Ureter (tissue), 1 donor: Measurements from ENCODE around the gene SLC22A16. TPM values are rescaled to one million over a fixed set of nuclear protein-coding genes. Genes with fewer than 3 reads are reported as not detected.

Experiments
- DNase-seq: peaks from one replicate; pipeline ENCODE4 v3.0.0-alpha.2; 2020; ENCODE audit warnings: low spot score
- total RNA-seq: library from RNA; stranded (reverse); gene quantifications from one replicate; pipeline ENCODE4 v1.2.4, GENCODE V29; 2023
- donor health status: DM: yes; HTN: yes; CAD: no.

Gene SLC22A16
- total RNA-seq, 1 donor from 2014 or later = not detected

GRCh38 chr6:110448846-110449540 lies 27.4 kb downstream of the SLC22A16 start:
- no peak for DNase-seq

GRCh38 chr6:110447761-110448160 lies 28.7 kb downstream of the SLC22A16 start:
- DNase-seq = no peak

- no peak for DNase-seq
Observed at GRCh38 chr6:110446405-110446804, 30.0 kb downstream of the SLC22A16 start.

- no peak for DNase-seq
Observed at GRCh38 chr6:110440026-110440425, 36.4 kb downstream of the SLC22A16 start.

GRCh38 chr6:110439356-110439755 lies 37.1 kb downstream of the SLC22A16 start:
- no peak for DNase-seq

GRCh38 chr6:110434961-110435602 lies 41.3 kb downstream of the SLC22A16 start:
- DNase-seq = no peak

GRCh38 chr6:110432285-110432900 lies 44.0 kb downstream of the SLC22A16 start:
- no peak for DNase-seq

GRCh38 chr6:110430741-110431140 lies 45.7 kb downstream of the SLC22A16 start:
- no peak for DNase-seq

GRCh38 chr6:110430236-110430635 lies 46.2 kb downstream of the SLC22A16 start:
- DNase-seq = no peak

- DNase-seq = no peak
Observed at GRCh38 chr6:110428153-110428552, 48.3 kb downstream of the SLC22A16 start.

GRCh38 chr6:110425816-110426215 lies 50.6 kb downstream of the SLC22A16 start:
- DNase-seq = no peak

GRCh38 chr6:110422444-110422822 lies 54.0 kb downstream of the SLC22A16 start:
- no peak for DNase-seq

- DNase-seq = no peak
Observed at GRCh38 chr6:110421749-110422443, 54.5 kb downstream of the SLC22A16 start.

- DNase-seq = no peak
Observed at GRCh38 chr6:110419028-110419739, 57.2 kb downstream of the SLC22A16 start.

- DNase-seq = no peak
Observed at GRCh38 chr6:110418594-110418993, 57.8 kb downstream of the SLC22A16 start.

- DNase-seq = peak; percentile 77
Observed at GRCh38 chr6:110415086-110415916, 61.1 kb downstream of the SLC22A16 start, which contains the start of gene DDO. TSS of gene DDO (minus strand) at chr6:110415575. CDS start at chr6:110413462, 2,113 bp downstream.

- no peak for DNase-seq
Observed at GRCh38 chr6:110414669-110415068, 61.7 kb downstream of the SLC22A16 start.

GRCh38 chr6:110412360-110412759 lies 64.1 kb downstream of the SLC22A16 start:
- no peak for DNase-seq

- DNase-seq = no peak
Observed at GRCh38 chr6:110410511-110410910, 65.9 kb downstream of the SLC22A16 start.

GRCh38 chr6:110409794-110410193 lies 66.6 kb downstream of the SLC22A16 start:
- no peak for DNase-seq

GRCh38 chr6:110408901-110409300 lies 67.5 kb downstream of the SLC22A16 start:
- no peak for DNase-seq
